ENCODE measurements around the gene TRABD2B.

DNA sequence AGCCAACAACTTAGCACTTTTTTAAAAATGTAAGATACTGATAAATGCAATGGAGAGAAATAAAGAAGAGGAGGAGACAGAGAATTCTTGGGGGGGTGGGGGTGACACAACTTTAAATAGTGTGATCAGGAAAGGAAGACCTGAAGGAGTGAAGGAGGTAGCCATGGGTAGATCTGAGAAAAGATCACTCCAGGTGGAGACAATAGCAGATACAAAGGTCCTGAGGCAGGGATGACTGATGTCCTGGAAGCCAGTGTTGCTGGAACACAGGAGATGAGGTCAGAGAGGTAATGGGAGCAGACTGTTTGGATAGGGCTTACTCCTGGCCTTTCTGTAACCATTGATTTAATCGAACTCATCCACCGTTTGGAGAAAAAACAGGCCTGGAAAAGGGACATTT, 24.6 kb upstream of the TRABD2B start:
- TF ChIP-seq ZNF302 (tag by site-specific recombination; IDR thresholded peaks at IDR 0.05; ENCODE audit: low read depth) (no peak), ZNF792 (tag by site-specific recombination; IDR thresholded peaks at IDR 0.05) (no peak), ZNF768 (tag by site-specific recombination; IDR thresholded peaks at IDR 0.05) (no peak), IKZF3 (tag by site-specific recombination; IDR thresholded peaks at IDR 0.05) (no peak), ZNF133 (tag by site-specific recombination; IDR thresholded peaks at IDR 0.05) (no peak), ZNF426 (tag by site-specific recombination; IDR thresholded peaks at IDR 0.05) (no peak), ZNF138 (tag by site-specific recombination; IDR thresholded peaks at IDR 0.05; ENCODE audit: borderline replicate concordance) (no peak)
- TF ChIP-seq, protein P1, sequence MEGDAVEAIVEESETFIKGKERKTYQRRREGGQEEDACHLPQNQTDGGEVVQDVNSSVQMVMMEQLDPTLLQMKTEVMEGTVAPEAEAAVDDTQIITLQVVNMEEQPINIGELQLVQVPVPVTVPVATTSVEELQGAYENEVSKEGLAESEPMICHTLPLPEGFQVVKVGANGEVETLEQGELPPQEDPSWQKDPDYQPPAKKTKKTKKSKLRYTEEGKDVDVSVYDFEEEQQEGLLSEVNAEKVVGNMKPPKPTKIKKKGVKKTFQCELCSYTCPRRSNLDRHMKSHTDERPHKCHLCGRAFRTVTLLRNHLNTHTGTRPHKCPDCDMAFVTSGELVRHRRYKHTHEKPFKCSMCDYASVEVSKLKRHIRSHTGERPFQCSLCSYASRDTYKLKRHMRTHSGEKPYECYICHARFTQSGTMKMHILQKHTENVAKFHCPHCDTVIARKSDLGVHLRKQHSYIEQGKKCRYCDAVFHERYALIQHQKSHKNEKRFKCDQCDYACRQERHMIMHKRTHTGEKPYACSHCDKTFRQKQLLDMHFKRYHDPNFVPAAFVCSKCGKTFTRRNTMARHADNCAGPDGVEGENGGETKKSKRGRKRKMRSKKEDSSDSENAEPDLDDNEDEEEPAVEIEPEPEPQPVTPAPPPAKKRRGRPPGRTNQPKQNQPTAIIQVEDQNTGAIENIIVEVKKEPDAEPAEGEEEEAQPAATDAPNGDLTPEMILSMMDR (tag by site-specific recombination; IDR thresholded peaks at IDR 0.05), result no peak
- TF ChIP-seq, protein P2, sequence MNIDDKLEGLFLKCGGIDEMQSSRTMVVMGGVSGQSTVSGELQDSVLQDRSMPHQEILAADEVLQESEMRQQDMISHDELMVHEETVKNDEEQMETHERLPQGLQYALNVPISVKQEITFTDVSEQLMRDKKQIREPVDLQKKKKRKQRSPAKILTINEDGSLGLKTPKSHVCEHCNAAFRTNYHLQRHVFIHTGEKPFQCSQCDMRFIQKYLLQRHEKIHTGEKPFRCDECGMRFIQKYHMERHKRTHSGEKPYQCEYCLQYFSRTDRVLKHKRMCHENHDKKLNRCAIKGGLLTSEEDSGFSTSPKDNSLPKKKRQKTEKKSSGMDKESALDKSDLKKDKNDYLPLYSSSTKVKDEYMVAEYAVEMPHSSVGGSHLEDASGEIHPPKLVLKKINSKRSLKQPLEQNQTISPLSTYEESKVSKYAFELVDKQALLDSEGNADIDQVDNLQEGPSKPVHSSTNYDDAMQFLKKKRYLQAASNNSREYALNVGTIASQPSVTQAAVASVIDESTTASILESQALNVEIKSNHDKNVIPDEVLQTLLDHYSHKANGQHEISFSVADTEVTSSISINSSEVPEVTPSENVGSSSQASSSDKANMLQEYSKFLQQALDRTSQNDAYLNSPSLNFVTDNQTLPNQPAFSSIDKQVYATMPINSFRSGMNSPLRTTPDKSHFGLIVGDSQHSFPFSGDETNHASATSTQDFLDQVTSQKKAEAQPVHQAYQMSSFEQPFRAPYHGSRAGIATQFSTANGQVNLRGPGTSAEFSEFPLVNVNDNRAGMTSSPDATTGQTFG (tag by site-specific recombination; IDR thresholded peaks at IDR 0.05; ENCODE audit: borderline replicate concordance), result no peak
- TF ChIP-seq, protein P3, sequence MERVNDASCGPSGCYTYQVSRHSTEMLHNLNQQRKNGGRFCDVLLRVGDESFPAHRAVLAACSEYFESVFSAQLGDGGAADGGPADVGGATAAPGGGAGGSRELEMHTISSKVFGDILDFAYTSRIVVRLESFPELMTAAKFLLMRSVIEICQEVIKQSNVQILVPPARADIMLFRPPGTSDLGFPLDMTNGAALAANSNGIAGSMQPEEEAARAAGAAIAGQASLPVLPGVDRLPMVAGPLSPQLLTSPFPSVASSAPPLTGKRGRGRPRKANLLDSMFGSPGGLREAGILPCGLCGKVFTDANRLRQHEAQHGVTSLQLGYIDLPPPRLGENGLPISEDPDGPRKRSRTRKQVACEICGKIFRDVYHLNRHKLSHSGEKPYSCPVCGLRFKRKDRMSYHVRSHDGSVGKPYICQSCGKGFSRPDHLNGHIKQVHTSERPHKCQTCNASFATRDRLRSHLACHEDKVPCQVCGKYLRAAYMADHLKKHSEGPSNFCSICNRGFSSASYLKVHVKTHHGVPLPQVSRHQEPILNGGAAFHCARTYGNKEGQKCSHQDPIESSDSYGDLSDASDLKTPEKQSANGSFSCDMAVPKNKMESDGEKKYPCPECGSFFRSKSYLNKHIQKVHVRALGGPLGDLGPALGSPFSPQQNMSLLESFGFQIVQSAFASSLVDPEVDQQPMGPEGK (tag by site-specific recombination; IDR thresholded peaks at IDR 0.05), result no peak
- TF ChIP-seq, protein P4, sequence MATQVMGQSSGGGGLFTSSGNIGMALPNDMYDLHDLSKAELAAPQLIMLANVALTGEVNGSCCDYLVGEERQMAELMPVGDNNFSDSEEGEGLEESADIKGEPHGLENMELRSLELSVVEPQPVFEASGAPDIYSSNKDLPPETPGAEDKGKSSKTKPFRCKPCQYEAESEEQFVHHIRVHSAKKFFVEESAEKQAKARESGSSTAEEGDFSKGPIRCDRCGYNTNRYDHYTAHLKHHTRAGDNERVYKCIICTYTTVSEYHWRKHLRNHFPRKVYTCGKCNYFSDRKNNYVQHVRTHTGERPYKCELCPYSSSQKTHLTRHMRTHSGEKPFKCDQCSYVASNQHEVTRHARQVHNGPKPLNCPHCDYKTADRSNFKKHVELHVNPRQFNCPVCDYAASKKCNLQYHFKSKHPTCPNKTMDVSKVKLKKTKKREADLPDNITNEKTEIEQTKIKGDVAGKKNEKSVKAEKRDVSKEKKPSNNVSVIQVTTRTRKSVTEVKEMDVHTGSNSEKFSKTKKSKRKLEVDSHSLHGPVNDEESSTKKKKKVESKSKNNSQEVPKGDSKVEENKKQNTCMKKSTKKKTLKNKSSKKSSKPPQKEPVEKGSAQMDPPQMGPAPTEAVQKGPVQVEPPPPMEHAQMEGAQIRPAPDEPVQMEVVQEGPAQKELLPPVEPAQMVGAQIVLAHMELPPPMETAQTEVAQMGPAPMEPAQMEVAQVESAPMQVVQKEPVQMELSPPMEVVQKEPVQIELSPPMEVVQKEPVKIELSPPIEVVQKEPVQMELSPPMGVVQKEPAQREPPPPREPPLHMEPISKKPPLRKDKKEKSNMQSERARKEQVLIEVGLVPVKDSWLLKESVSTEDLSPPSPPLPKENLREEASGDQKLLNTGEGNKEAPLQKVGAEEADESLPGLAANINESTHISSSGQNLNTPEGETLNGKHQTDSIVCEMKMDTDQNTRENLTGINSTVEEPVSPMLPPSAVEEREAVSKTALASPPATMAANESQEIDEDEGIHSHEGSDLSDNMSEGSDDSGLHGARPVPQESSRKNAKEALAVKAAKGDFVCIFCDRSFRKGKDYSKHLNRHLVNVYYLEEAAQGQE (tag by site-specific recombination; IDR thresholded peaks at IDR 0.05), result no peak
- TF ChIP-seq, protein P5, sequence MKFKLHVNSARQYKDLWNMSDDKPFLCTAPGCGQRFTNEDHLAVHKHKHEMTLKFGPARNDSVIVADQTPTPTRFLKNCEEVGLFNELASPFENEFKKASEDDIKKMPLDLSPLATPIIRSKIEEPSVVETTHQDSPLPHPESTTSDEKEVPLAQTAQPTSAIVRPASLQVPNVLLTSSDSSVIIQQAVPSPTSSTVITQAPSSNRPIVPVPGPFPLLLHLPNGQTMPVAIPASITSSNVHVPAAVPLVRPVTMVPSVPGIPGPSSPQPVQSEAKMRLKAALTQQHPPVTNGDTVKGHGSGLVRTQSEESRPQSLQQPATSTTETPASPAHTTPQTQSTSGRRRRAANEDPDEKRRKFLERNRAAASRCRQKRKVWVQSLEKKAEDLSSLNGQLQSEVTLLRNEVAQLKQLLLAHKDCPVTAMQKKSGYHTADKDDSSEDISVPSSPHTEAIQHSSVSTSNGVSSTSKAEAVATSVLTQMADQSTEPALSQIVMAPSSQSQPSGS (tag by site-specific recombination; IDR thresholded peaks at IDR 0.05; ENCODE audit: low read depth), result no peak
- TF ChIP-seq, protein P6, sequence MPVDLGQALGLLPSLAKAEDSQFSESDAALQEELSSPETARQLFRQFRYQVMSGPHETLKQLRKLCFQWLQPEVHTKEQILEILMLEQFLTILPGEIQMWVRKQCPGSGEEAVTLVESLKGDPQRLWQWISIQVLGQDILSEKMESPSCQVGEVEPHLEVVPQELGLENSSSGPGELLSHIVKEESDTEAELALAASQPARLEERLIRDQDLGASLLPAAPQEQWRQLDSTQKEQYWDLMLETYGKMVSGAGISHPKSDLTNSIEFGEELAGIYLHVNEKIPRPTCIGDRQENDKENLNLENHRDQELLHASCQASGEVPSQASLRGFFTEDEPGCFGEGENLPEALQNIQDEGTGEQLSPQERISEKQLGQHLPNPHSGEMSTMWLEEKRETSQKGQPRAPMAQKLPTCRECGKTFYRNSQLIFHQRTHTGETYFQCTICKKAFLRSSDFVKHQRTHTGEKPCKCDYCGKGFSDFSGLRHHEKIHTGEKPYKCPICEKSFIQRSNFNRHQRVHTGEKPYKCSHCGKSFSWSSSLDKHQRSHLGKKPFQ (tag by site-specific recombination; IDR thresholded peaks at IDR 0.05), result no peak
